Panc1 (cell line): ENCODE results near the gene WDFY3. TPM values are rescaled to one million over a fixed set of nuclear protein-coding genes. Genes with fewer than 3 reads are reported as not detected.

Experiments used
- ATAC-seq: fragments of 200-7000 bp; cut with Tn5 transposase; 2 replicates; pipeline ENCODE4 v1.9.1; 2020; ENCODE audit warnings: mild to moderate bottlenecking, moderate library complexity
- BruUV-seq: library from RNA; stranded (reverse); fragments of 400-500 nt; replicated peaks from 2 replicates; lab custom pipeline; 2021; lab: Mats Ljungman, UMichigan
- CTCF ChIA-PET: fragments of 300-600 bp; sonication (Branson Sonifier 250); formaldehyde crosslinking; loops from one replicate; lab custom pipeline; 2022; ENCODE audit warnings: antibody characterized with exemption; lab: Charles Lee
- POLR2A ChIA-PET: fragments of 300-600 bp; sonication (Branson Sonifier 250); formaldehyde crosslinking; loops from one replicate; lab custom pipeline; 2022; ENCODE audit warnings: antibody characterized with exemption; lab: Charles Lee
- DNase-seq: peaks from one replicate; pipeline ENCODE4 v3.0.0-alpha.2; 2010; ENCODE audit warnings: low read depth, low spot score
- H3K27ac ChIP-seq: 2 replicates; pipeline ENCODE4 v1.5.1; 2011; ENCODE audit warnings: mild to moderate bottlenecking, low read length, inconsistent platforms
- H3K27me3 ChIP-seq: fragments of 200-500 bp; sonication (Bioruptor generic); 2 replicates; pipeline ENCODE4 v1.6.0; 2014; ENCODE audit warnings: low read length, inconsistent platforms; ENCODE audit not compliant: control insufficient read depth, insufficient read depth
- H3K36me3 ChIP-seq: fragments of 200-500 bp; sonication (Bioruptor generic); 2 replicates; pipeline ENCODE4 v1.5.1; 2014; ENCODE audit warnings: inconsistent platforms, mild to moderate bottlenecking, low read length, moderate library complexity; ENCODE audit not compliant: control insufficient read depth, insufficient read depth
- H3K4me1 ChIP-seq: 2 replicates; pipeline ENCODE4 v1.5.1; 2011; ENCODE audit warnings: inconsistent platforms, mild to moderate bottlenecking, low read length, moderate library complexity; ENCODE audit not compliant: control insufficient read depth, insufficient read depth
- H3K4me3 ChIP-seq, 2 experiments: 2 replicates each; pipeline ENCODE4 v1.5.1; 2011 to 2012; ENCODE audit warnings: low read depth in 2 of 2, low read length in 2 of 2, mild to moderate bottlenecking in 2 of 2, inconsistent platforms in 1 of 2, moderate library complexity in 1 of 2
- H3K9me3 ChIP-seq: fragments of 200-500 bp; sonication (Bioruptor generic); 2 replicates; pipeline ENCODE4 v1.5.1; 2014; ENCODE audit warnings: low read depth, mild to moderate bottlenecking, inconsistent platforms, low read length, moderate library complexity; ENCODE audit not compliant: control insufficient read depth, insufficient read depth
- POLR2AphosphoS5 ChIP-seq: IDR thresholded peaks from 2 replicates; pipeline ENCODE4 v1.6.1; 2012; ENCODE audit warnings: mild to moderate bottlenecking, low read depth, low read length, moderate library complexity
- SIN3A ChIP-seq: IDR thresholded peaks from 2 replicates; pipeline ENCODE4 v1.6.1; 2012; ENCODE audit warnings: low read depth, mild to moderate bottlenecking, low read length, moderate library complexity, borderline replicate concordance; ENCODE audit not compliant: insufficient read depth
- TCF7L2 ChIP-seq: IDR thresholded peaks from 2 replicates; pipeline ENCODE4 v1.6.1; 2011; ENCODE audit warnings: mild to moderate bottlenecking, low read depth, low read length, inconsistent platforms
- in situ Hi-C: cut with HindIII; loops from 2 replicates; pipeline ENCODE4 v1.10.0; 2016; ENCODE audit warnings: low sequenced_read_pairs, low pct_unique_long_range_greater_than_20kb
- intact Hi-C: fragments of 100-400 bp; cut with micrococcal nuclease; formaldehyde crosslinking; loops from one replicate; pipeline ENCODE4 v1.10.0; 2022; ENCODE audit not compliant: unreplicated experiment
- total RNA-seq: library from RNA; stranded (reverse); gene quantifications from one replicate; pipeline ENCODE4 v1.2.1, GENCODE V29; 2021; ENCODE audit not compliant: unreplicated experiment
- TF ChIP-seq, protein P1 (sequence below): fragments of 450-650 bp; IDR thresholded peaks from 2 replicates; pipeline ENCODE4 v1.5.1; 2017; ENCODE audit warnings: mild to moderate bottlenecking
- TF ChIP-seq, protein P2 (sequence below), 2 experiments: IDR thresholded peaks; 2 replicates each; pipeline ENCODE4 v1.6.1; 2011 to 2012; ENCODE audit warnings: low read depth in 2 of 2, control low read depth in 1 of 2, low read length in 1 of 2, mild to moderate bottlenecking in 1 of 2, moderate library complexity in 1 of 2; ENCODE audit not compliant: insufficient read depth in 1 of 2

Gene WDFY3
- total RNA-seq, 1 experiment from 2014 or later, result 47.8 TPM

DNA sequence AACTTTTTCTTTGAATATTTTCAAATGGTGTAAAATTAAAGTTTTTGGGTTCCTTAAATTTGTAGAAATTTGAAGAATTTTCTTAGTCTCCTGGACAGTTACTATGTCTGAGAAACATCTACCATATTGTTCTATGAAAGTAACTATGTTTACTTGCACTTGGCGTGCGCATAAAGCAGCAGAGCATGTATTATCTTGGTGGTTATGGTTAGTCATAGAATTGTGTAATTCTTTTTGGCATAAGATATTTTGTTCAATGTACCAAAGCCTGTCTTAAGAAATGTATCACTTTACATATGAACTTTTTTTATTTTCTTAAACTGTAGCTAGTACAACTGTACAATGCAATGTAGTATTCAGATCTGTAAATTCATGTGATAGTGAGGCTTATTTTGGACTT, 334.4 kb downstream of the WDFY3 start:
- TF ChIP-seq, protein P1, sequence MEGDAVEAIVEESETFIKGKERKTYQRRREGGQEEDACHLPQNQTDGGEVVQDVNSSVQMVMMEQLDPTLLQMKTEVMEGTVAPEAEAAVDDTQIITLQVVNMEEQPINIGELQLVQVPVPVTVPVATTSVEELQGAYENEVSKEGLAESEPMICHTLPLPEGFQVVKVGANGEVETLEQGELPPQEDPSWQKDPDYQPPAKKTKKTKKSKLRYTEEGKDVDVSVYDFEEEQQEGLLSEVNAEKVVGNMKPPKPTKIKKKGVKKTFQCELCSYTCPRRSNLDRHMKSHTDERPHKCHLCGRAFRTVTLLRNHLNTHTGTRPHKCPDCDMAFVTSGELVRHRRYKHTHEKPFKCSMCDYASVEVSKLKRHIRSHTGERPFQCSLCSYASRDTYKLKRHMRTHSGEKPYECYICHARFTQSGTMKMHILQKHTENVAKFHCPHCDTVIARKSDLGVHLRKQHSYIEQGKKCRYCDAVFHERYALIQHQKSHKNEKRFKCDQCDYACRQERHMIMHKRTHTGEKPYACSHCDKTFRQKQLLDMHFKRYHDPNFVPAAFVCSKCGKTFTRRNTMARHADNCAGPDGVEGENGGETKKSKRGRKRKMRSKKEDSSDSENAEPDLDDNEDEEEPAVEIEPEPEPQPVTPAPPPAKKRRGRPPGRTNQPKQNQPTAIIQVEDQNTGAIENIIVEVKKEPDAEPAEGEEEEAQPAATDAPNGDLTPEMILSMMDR, result no peak
- TF ChIP-seq SIN3A (no peak), POLR2AphosphoS5 (no peak), TCF7L2 (no peak)
- TF ChIP-seq, protein P2, sequence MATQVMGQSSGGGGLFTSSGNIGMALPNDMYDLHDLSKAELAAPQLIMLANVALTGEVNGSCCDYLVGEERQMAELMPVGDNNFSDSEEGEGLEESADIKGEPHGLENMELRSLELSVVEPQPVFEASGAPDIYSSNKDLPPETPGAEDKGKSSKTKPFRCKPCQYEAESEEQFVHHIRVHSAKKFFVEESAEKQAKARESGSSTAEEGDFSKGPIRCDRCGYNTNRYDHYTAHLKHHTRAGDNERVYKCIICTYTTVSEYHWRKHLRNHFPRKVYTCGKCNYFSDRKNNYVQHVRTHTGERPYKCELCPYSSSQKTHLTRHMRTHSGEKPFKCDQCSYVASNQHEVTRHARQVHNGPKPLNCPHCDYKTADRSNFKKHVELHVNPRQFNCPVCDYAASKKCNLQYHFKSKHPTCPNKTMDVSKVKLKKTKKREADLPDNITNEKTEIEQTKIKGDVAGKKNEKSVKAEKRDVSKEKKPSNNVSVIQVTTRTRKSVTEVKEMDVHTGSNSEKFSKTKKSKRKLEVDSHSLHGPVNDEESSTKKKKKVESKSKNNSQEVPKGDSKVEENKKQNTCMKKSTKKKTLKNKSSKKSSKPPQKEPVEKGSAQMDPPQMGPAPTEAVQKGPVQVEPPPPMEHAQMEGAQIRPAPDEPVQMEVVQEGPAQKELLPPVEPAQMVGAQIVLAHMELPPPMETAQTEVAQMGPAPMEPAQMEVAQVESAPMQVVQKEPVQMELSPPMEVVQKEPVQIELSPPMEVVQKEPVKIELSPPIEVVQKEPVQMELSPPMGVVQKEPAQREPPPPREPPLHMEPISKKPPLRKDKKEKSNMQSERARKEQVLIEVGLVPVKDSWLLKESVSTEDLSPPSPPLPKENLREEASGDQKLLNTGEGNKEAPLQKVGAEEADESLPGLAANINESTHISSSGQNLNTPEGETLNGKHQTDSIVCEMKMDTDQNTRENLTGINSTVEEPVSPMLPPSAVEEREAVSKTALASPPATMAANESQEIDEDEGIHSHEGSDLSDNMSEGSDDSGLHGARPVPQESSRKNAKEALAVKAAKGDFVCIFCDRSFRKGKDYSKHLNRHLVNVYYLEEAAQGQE (IDR thresholded peaks at IDR 0.05; ENCODE audit: insufficient read depth in 1 of 2, low read depth in 2 of 2, low read length in 1 of 2), result no peak

DNA sequence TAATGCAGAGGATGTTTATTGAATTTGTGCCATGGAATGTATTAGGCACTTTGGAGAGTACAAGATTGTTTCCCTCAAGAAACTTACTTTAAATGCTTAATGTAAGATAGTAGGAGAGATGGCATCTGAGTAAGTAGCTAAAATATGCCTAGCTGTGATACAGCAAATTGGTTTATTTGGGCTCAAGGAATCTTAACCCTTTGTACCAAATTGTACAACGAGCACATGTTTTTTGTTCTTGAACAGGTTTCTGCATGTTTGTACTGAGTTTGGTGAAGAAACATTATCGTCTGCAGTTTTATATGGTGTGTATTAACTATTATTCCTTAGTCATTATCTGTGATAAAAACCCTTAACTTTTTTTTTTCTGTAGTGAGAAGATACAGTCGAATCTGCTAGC, 334.9 kb downstream of the WDFY3 start:
- H3K9me3 ChIP-seq, result no peaks in the 10 kb centered on the region
- CTCF ChIA-PET, result no interaction called here
- in situ Hi-C loops (no loop called here), intact Hi-C loops (no loop called here)
- H3K36me3 ChIP-seq, result no peaks in the 10 kb centered on the region
- DNase-seq, result no peak
- BruUV-seq, result no TSS peak
- POLR2A ChIA-PET, result no interaction called here
- no peak for ATAC-seq
- no peaks in the 10 kb centered on the region for H3K4me1 ChIP-seq
- no peak overlapping the region for H3K27ac ChIP-seq
- TF ChIP-seq, protein P1, result no peak
- TF ChIP-seq TCF7L2 (no peak), POLR2AphosphoS5 (no peak), SIN3A (no peak)
- TF ChIP-seq, protein P2 (IDR thresholded peaks at IDR 0.05; ENCODE audit: insufficient read depth in 1 of 2, low read depth in 2 of 2, low read length in 1 of 2), result no peak
- no peak overlapping the region for H3K4me3 ChIP-seq
- H3K27me3 ChIP-seq, result no peaks in the 10 kb centered on the region

More for the DNA sequence above, 334.4 kb downstream of the WDFY3 start:
- Histone ChIP-seq H3K36me3 (no peaks in the 10 kb centered on the region), H3K4me3 (no peak overlapping the region), H3K27ac (no peak overlapping the region), H3K4me1 (no peaks in the 10 kb centered on the region), H3K9me3 (no peaks in the 10 kb centered on the region), H3K27me3 (no peaks in the 10 kb centered on the region)
- in situ Hi-C loops, result no loop called here
- BruUV-seq, result no TSS peak
- CTCF ChIA-PET, result no interaction called here
- DNase-seq, result no peak
- POLR2A ChIA-PET, result no interaction called here
- ATAC-seq, result no peak
- intact Hi-C loops, result no loop called here
